NCI-H2227 (cell line): Measurements from ENCODE around the gene UNK.
"Not testable (repeated sequence)": the region's sequence is repeated elsewhere in the genome, so short reads cannot be mapped to it uniquely, and the experiment has no call there.

Source experiments
- DNase-seq: peaks from one replicate; lab custom pipeline; 2025; ENCODE audit not compliant: unreplicated experiment; lab: John Stamatoyannopoulos, UW

The UNK gene

GRCh38 chr17:75771334-75772281 is 13.0 kb upstream of the UNK start:
- DNase-seq: no peak

- no peak for DNase-seq
Observed at GRCh38 chr17:75773121-75773807, 11.3 kb upstream of the UNK start.

GRCh38 chr17:75773808-75774470 is 10.7 kb upstream of the UNK start:
- DNase-seq: no peak

GRCh38 chr17:75774471-75774990 is 10.1 kb upstream of the UNK start:
- DNase-seq: no peak

- peak; percentile 30 for DNase-seq
Observed at GRCh38 chr17:75774991-75775668, 9.5 kb upstream of the UNK start.

- no peak for DNase-seq
Observed at GRCh38 chr17:75776386-75777295, 8.0 kb upstream of the UNK start.

- no peak for DNase-seq
Observed at GRCh38 chr17:75777296-75777922, 7.2 kb upstream of the UNK start.

GRCh38 chr17:75778066-75778860 is 6.3 kb upstream of the UNK start:
- not testable (repeated sequence) for DNase-seq

- DNase-seq: no peak
Observed at GRCh38 chr17:75778861-75779249, 5.8 kb upstream of the UNK start.

- DNase-seq: peak; percentile 99
Observed at GRCh38 chr17:75779250-75779986, 5.2 kb upstream of the UNK start.

GRCh38 chr17:75779987-75780889 is 4.4 kb upstream of the UNK start:
- DNase-seq: no peak

GRCh38 chr17:75783069-75783783 is 1.4 kb upstream of the UNK start:
- DNase-seq: peak; percentile 62

GRCh38 chr17:75783803-75784472 is 668 bp upstream of the UNK start:
- DNase-seq: peak; percentile 65

- peak; percentile 96 for DNase-seq
Observed at GRCh38 chr17:75785016-75785890, 647 bp downstream of the UNK start.

GRCh38 chr17:75791254-75791653 is 6.6 kb downstream of the UNK start:
- DNase-seq: no peak
